Effector CD8-positive, alpha-beta T cell (primary cell): Measurements from ENCODE around the gene NDOR1.

Experiments
- DNase-seq: peaks from one replicate; lab custom pipeline; 2025; lab: John Stamatoyannopoulos, UW

NDOR1 gene

GRCh38 chr9:137167747-137168572 is 37.5 kb upstream of the NDOR1 start:
- no peak for DNase-seq

- no peak for DNase-seq
Observed at GRCh38 chr9:137168573-137168903, 37.0 kb upstream of the NDOR1 start.

DNA sequence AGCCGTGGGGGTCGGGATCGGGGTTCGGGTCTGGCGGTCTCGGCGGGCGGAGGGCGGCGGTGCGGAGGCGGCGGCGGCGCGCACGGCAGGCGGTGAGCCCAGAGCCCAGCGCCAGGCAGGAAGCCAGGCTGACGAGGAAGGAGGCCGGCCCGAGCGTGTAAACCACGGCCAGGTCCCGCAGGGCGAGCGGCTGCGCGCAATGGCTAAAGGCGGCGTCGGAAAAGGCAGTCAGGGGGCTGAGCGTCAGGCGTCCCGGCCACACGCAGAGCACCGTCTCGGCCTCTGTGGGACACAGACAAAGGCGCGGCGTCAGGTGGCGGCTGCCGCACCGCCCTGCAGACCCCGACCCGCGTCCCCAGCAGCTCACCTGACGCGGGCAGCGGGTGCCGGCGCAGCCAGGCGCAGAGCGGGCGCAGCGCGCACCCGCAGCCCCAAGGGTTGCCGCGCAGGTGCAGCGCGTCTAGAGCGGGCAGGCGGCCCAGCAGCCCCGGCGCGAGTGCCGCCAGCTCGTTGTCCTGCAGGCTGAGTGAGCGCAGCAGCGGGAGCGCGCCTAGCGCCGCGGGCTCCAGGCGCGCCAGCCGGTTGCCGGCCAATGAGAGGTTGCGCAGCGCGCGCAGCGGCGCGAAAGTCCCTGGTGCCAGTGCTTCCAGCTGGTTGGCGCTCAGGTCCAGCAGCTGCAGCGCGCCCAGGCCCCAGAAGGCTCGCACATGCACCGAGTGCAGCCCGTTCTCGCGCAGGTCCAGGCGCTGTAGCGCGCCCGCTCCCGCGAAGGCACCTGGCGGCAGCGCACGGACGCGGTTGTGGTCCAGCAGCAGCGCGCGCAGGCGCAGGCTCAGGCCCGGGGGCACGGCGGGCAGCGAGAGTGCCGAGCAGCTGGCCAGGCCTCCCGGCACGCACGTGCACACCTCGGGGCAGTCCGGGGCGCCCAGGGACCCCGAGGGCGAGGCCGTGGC is 36.3 kb upstream of the NDOR1 start:
- no peak for DNase-seq

GRCh38 chr9:137169896-137170358 is 35.6 kb upstream of the NDOR1 start, which contains the start of gene LRRC26:
Gene LRRC26 (minus strand): TSS chr9:137170051. CDS start chr9:137169943, 108 bp downstream.
- DNase-seq, result no peak

- no peak for DNase-seq
Observed at GRCh38 chr9:137170486-137171148, 34.9 kb upstream of the NDOR1 start.

- no peak for DNase-seq
Observed at GRCh38 chr9:137171149-137171900, 34.2 kb upstream of the NDOR1 start.

GRCh38 chr9:137172901-137173795 is 32.4 kb upstream of the NDOR1 start:
- DNase-seq, result no peak

- no peak for DNase-seq
Observed at GRCh38 chr9:137173796-137174664, 31.5 kb upstream of the NDOR1 start.

DNA sequence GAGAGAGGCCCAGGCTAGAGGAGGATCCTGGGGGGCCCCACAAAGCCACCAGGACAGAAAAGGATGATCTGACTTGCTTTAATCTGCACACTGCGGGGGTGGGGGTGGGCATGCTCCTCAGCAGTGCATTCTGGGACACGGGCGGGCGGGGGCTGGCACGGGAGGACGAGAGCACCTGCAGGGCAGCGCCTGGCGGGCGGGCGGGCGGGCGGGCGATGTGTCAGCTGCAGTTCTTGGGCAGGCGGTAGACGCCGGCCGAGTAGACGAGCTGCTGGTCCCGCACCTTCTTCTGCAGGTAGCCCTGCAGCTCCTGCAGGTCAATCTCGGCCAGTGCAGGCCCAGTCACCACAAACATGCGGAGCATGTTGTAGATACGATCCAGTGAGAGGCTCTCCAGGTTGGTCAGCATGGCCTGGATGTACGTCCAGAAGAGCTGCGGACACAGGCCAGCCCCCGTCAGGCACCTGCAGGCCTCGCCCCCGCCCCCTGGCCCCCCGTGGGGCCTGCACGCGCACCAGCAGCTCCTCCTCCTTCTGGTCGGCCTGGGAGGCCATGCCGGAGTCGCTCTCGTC is 30.7 kb upstream of the NDOR1 start:
- no peak for DNase-seq

- DNase-seq, result no peak
Observed at GRCh38 chr9:137175345-137175961, 30.0 kb upstream of the NDOR1 start.

DNA sequence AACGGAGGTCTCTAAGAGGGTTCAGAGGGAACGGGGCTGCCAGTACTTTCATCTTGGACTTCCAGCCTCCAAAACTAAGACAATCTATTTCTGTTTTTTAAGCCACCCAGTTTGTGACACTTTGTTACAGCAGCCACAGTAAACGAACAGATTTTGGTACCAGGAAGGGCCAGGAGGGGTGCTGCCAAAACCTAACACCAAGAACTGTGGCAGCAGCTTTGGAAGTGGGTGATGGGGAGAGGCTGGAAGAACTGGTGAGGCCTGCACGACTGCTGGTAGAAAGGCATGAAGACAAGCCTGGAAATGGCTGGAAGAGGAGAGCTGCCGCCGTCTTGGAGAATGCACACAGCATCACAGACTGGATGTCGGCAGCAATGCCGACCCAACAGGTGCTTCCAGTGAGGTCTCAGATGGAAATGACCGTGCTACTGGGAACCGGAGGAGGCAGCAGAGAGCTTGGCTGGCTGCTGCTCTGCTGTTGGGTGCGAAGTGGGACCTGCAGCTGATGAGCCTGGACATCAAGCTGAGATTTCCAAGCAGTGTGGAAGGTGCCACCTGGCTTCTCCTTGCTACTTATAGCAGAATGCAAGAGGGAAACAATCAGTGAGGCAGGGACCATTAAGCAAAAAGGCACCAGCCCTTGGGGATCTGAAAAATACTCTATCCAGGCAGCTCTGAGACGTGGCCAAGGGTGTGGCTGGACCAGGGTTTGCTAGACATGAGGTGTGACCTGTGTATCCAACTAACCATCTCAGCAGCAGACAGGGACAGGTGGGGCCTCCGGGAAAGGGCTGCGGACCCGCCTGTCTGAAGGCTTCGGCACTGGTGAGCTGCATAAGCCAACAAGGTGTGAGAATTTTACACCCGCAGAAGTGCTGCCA is 29.0 kb upstream of the NDOR1 start:
- DNase-seq, result no peak

DNA sequence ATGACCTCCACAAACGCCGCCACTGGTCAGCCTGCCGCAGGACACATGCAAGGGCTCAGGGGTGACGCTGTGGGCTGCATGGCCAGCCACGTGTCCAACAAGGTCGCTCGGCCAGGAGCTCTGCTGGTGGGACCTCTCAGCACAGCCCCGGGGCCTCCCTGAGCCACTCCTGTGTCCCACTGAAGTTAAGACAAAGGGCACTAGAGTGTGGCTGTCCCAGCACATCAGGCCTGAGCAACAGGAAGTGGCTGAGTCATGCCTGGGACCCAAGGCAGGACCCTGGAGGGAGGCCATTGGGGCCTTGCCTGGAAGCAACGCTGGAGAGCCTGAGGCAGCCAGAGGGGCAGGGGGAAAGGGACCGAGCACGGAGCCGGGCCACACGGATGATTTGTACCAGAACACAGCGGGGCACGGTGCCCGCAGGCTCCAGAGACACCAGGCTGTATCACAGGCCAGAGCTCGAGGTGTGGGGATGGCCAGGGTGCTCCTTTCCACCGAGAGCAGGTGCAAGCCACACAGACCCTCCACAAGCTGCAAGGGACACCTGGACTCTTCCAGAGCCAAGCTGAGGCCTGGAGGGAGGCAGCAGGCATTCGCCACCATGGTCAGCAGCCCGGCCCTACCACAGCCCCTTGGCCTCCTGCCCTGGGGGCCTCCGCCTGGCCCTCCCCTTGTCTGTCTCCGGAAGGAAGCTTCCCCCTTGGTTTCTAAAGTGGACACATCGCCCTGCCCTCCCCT is 27.1 kb upstream of the NDOR1 start:
- no peak for DNase-seq

GRCh38 chr9:137178939-137179630 is 26.4 kb upstream of the NDOR1 start:
- DNase-seq, result no peak

DNA sequence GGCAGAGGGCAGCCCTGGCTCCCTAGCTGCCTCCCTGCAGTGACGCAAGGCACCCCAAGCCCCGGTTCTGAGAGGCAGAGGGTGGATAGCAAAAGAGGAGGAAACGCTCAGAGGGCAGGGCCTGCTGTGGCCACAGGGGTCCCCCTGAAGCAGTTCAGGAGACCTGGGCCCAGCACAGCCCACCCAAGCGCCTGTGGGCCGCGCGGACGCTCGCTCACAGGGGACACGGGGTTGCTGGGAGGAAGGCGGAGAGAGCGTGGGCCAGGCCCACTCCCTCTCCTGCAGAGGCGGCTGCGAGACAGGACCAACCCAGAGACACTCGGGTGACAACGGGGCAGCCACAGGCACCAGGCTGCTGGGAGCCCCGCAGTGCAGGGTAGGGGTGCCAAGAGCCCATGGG is 25.7 kb upstream of the NDOR1 start:
- DNase-seq, result no peak

DNA sequence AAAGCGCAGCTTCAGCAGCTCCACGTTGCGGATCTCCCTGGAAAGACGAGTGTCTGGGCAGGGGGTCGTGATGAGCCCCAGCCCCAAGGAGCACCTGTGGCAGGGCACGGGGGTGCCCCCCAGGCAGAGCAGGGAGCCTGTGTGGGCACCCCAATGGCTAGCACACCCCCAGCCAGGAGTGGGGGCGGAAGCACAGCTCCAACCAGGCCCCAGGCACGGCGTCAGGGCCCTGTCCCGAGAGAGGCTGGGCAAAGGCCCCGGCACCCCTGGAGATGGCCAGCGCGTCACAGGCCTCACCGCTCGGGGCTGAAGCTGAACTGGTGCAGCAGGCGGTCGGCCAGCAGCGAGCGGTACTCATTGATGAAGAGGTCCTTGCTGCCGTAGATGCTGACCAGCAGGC is 25.0 kb upstream of the NDOR1 start:
- no peak for DNase-seq

GRCh38 chr9:137181680-137182079 is 23.8 kb upstream of the NDOR1 start:
- no peak for DNase-seq
